GM18951 (cell line): ENCODE results near the gene SHISA7.

Experiments
- POLR2A ChIP-seq: IDR thresholded peaks from 4 replicates; pipeline ENCODE4 v1.6.1; 2011; ENCODE audit warnings: mild to moderate bottlenecking; ENCODE audit not compliant: insufficient read length, insufficient read depth; ENCODE audit errors: extremely low read depth
- in situ Hi-C: fragments of 300-500 bp; cut with MboI; formaldehyde crosslinking; loops from one replicate; pipeline ENCODE4 v1.12.0; 2022; ENCODE audit warnings: low sequenced_read_pairs, mixed read lengths, inconsistent platforms; ENCODE audit not compliant: unreplicated experiment

The SHISA7 gene

DNA sequence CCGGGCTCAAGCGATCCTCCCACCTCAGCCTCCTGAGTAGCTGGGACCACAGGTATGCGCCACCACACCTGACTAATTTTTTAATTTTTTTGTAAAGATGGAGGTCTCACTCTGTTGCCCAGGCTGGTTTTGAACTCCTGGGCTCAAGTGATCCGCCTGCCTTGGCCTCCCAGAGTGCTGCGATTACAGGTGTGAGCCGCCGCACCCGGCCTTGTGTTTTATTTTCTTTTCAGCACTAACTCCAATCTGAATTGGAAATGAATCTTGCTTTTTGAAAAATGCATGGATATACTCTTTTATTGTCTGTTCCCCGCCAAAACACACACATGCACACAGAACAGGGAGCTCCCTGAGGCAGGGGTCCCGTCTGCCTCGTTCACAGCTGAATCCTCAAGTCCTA, 19.6 kb upstream of the SHISA7 start:
- in situ Hi-C loops = no loop called here
- no peak for TF ChIP-seq POLR2A

DNA sequence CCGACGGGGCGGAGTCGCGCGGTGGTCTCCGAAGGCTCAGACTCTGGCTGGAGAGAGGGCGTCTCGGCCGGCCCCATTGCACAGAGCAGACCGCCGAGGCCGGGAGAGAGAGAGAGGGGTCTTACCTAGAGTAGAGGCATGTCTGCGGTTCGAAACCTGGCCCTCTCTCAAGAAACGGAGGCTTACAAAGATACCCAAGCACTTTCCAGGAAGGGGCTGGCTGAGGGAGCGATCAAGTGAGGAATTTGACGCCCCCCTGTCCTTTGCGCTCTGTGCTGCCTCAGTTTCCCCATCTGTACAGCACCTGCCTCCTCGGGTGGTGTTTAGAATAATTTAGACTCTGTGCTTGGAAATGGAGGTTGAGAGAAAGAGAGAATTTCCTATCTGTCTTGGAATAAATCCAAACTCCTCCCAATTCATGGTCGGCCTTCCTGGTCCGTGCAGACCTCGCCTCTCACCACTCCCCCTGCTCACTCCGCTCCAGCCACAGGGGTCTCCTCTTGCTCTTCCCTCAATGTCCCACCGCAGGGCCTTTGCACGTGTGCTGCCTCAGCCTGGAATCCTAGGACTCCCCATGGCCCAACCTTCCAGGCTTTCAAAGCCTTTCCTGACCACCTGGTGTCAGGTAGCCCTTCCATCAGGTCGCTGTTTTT, 19.0 kb upstream of the SHISA7 start:
- in situ Hi-C loops = no loop called here
- peak; percentile 62 for TF ChIP-seq POLR2A

DNA sequence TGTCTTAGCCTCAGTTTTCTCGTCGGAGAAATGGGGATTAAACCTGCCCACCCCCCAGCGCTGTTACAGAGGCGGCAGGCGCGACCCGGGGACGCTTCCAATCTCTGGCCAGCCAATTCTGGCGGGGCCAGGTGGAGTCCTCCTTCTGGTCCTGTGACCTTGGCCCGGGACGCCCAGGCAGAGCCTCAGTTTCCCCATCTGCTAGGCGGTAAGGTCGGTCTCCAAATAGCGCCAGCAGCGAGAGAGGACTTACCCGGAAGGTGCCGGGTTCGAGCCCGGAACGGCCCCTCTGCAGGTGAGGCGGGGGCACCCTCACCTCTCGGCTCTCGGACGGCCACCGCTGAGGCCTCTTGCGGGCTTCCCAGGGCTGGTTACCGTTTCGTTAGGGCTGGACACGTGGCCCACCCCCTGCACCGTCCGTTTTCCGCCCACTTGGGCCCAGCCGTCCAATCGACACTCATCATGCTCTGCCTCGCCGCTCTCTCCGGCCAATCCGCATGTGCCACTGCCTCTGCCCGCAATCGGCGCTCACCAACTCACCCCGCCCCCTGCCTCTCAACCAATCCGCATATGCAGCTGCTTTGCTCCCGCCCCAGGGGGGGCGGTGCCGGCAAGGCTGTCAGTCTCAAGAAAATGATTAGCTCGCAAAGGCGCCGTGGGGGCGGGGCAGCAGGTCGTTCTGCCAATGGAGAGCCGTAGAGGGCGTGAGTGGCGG, 18.3 kb upstream of the SHISA7 start, which contains the start of gene ISOC2:
TSS of gene ISOC2 (minus strand) at position 384 of the 715 bp plus-strand sequence. CDS start 5,156 bp downstream, outside the sequence.
- peak; percentile 64 for TF ChIP-seq POLR2A
- in situ Hi-C loops = no loop called here

DNA sequence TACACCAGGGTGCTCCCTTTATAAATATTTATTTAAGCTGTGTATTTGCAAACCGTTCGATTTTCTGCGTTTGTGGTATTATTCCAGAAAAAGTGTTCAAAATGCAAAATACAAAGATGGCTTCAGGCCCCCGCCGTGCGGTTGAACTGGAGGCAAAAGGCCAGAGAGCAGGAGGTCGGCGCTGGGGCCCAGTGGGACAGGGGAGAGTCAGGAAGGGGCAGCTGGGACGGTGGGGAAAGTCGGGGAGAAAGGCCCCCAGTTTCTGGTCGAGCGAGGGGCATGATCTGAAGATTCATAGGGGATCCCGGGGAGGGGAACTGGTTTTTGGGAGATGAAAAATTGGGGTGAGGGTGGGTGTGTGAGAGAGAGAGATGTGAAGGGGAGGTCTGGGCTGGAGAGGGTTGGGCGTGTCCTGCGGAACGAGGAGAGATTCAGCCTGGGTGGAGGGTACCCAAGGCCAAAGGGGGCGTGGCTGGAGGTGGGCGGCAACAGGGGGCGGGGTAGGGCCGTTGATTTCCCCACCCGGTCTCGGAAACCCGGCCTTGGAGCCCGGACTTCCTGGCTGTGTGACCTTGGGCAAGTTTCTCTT, 17.7 kb upstream of the SHISA7 start:
- in situ Hi-C loops = no loop called here

DNA sequence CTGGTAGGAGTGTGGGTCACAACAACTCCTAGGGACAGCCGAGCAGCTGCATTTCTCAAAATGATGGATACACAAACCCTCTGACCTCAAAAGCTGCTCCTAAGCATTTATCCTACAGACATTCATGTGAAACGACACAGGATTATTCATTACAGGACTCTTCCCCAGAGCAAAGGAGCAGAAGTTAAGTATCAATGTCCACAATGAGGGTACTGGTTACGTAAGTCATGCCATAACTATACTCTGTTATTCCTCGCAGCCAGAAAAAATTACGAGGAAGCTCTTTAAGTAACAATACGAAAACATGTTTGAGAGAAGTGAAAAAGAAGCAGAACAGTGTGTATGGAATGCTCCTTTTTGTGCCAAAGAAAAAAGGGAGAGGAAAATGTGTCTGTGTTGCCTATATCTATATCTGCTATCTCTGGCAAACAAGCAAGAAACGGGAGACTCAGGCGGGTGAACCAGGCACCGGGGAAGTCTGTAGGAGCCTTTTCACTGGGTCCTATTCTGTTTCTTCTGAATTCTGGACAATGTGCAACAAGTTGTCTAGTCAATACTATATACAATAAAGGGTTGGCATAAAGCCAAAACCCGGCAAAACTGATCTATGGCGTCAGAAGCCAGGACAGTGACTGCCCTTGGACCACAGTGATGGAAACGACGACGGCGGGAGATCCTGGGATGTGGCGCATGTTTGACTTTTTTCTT, 17.0 kb upstream of the SHISA7 start:
- in situ Hi-C loops = no loop called here
- no peak for TF ChIP-seq POLR2A

More for the DNA sequence above, 17.7 kb upstream of the SHISA7 start:
- TF ChIP-seq POLR2A = no peak

DNA sequence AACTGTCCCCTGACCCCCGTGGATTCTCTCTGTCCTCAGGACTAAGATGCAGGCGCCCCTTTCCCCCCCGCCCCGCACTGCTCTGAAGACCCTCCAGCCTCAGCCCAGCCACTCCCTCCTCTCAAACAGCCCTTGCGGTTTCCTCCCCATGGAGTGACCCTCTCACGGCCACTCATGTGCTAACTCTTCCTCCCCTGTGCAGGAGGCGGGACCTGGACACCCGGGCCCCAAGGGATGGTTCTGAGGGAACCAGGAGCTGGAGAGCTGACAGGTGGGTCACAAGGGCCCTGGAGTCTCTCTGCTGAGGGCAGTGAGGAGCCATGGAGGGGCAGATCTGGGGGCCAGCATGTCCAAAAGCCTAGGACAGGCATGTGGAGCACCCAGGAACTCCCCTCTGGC, 16.4 kb upstream of the SHISA7 start:
- no peak for TF ChIP-seq POLR2A
- in situ Hi-C loops = no loop called here

DNA sequence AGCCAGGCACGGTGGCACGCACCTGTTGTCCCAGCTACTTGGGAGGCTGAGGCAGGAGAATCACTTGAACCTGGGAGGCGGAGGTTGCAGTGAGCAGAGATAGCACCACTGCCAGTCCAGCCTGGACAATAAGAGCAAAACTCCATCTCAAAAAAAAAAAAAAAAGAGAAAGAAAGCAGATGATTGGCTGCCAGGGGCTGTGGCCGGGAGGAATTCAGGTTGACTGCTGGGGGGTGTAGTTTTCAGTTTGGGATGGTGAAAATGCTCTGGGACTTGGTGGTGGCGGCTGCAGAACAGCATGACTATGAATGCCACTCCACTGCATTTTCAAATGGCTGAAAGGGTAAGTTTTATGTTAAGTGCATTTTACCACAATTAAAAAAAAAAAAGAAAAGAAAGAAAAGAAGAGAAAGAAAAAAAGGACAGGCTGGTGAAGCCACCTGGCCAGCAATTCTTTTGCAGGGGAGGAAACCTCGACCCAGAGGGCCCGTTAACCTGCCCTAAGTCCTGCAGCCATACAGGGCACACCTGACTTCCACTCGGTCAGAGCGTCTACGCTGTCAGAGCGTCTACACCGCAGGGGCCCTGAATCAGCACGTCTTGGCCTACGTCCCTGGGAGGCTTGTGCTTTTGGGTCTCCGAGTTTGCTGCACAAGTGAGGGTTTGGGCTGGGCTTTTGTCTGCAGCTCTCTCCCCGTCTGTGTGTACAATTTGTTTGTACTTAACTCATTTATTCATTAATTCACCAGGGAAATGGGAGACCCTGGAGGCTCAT, 14.8 kb upstream of the SHISA7 start:
- no peak for TF ChIP-seq POLR2A
- in situ Hi-C loops = no loop called here

DNA sequence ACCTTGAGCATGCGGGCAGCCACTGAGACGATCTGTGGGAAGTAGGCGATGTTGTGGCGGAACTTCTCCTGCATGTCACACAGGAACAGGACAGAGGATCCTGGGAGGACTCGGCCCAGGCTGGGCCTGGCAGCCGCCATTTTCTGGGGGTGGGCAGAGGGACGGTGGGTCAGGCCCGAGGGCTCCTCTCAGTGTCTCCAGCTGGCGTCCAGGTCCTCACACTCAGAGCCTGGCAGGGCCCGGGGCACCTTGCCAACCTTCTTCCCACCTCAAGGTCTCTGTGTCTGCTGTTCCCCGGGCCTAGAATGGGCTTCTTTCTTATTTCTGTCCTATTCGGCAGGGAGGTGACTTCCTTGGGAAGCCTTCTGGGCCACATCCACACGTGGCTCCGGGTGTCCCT, 13.2 kb upstream of the SHISA7 start:
- in situ Hi-C loops = no loop called here

DNA sequence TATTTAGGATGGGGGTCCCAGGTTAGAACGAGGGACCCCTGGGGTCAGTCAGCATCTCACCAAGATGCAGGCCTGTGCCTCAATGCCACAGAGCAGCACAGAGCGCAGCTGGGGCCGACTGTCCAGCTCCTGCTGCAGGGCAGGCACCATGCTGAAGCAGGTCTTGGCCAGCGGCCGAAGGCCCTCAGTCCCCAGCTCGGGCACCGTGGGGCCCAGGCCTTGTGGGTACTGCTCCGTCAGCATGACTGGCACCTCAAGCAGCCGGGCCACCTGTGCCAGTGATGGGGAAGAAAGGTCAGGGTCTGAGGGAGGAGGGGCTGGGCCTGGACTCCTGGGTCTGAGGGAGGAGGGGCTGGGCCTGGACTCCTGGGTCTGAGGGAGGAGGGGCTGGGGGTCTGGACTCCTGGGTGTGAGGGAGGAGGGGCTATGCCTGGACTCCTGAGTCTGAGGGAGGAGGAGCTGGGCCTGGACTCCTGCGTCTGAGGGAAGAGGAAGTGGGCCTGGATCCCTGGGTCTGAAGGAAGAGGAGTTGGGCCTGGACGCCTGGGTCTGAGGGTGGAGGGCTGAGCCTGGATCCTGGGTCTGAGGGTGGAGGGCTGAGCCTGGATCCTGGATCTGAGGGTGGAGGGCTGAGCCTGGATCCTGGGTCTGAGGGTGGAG, 12.6 kb upstream of the SHISA7 start:
- in situ Hi-C loops = no loop called here
- no peak for TF ChIP-seq POLR2A

More for the DNA sequence above, 13.2 kb upstream of the SHISA7 start:
- no peak for TF ChIP-seq POLR2A

DNA sequence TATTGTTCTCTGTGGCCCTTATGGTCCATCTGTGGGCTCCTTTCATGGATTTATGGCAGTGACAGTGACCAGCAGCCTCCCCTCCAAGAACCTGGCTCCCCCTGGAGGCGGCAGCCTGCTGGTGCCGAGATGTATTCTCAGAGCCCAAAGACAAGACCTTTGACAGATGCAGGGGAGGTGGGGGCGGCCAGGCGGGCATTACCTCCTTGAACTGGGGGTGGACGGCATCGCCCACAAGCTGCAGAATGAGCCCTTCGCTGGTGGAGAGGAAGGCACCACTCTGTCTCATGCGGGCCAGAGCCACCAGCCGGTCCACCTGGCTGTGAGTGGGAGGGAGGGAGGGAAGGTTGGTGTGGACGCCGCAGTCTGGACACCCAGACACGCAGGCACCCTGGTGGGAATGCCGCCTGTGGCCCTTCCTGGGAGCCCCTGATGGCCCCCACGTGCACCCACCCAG, 11.7 kb upstream of the SHISA7 start:
- in situ Hi-C loops = no loop called here
- no peak for TF ChIP-seq POLR2A

DNA sequence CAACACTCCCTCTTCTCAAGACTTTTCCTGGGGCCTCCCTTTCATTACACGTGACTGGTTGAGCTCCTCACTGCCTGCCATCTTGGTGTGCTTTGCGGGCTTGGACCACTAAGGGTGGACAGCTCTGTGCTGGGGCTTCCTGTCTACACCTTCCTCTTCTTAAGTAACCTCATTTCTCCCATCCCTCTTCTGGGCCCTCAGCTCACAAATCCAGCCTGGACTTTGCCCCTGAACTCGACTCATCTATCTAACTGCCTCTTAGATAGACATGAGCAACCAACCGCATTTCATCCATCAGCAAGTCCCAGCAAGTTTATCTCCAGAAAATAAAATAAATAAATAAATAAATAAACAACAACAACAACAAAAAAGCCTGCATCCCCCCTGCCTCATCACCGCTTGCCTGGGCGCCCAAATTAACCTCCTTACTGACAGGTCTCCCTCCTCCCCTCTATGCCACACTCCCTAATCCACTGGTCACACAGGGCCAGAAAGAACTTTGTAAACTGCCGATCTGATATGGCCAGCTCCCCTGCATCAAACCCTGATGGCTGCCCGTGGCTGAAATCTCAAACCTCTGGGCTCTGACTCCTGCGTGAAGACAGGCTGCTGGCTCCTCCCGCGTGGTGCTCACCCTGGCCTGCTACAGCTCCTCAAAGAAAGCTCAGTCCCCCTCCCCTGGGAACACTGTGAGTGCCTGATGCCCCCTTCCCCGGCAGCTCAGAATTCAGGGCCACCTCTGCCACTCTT, 10.6 kb upstream of the SHISA7 start:
- TF ChIP-seq POLR2A = no peak
- in situ Hi-C loops = no loop called here
